B cell (primary cell): ENCODE data around the gene DDX25. TPM values are rescaled to one million over a fixed set of nuclear protein-coding genes. Genes with fewer than 3 reads are reported as not detected.

Experiments
- ATAC-seq: fragments of 200-7000 bp; cut with Tn5 transposase; one replicate; pipeline ENCODE4 v1.10.0; 2021; ENCODE audit warnings: low read depth, mild to moderate bottlenecking, moderate number of reproducible peaks, moderate library complexity
- CTCF ChIA-PET: fragments of 350-600 bp; sonication (Branson Sonifier 250); formaldehyde crosslinking; loops from one replicate; lab custom pipeline; 2021; ENCODE audit warnings: antibody characterized with exemption, inconsistent platforms; lab: Charles Lee
- POLR2A ChIA-PET: fragments of 350-600 bp; sonication (Branson Sonifier 250); formaldehyde crosslinking; loops from one replicate; lab custom pipeline; 2021; ENCODE audit warnings: antibody characterized with exemption; lab: Charles Lee
- DNase-seq: peaks from one replicate; pipeline ENCODE4 v3.0.0; 2013
- H2AFZ ChIP-seq: 2 replicates; pipeline ENCODE4 v1.6.1; 2012; ENCODE audit warnings: mild to moderate bottlenecking, low read depth, low read length; ENCODE audit not compliant: insufficient read depth, poor library complexity, severe bottlenecking
- H3K27ac ChIP-seq, 2 donors: 1 replicate in 1 of 2; 2 replicates in 1 of 2; pipeline ENCODE4 v1.5.1; 2012 to 2013; ENCODE audit warnings: low read length in 2 of 2, mild to moderate bottlenecking in 2 of 2, moderate library complexity in 1 of 2
- H3K27me3 ChIP-seq, 4 experiments: fragments of 200-600 bp in 1 of 4; sonication (generic) in 1 of 4; replicated peaks in 1 of 4; 1 replicate in 2 of 4; 2 replicates in 2 of 4; pipeline versions ENCODE4 v1.6.1 to v1.7.0; 2013 to 2016; ENCODE audit warnings: low read length in 3 of 4, mild to moderate bottlenecking in 2 of 4, mixed read lengths in 1 of 4, moderate library complexity in 1 of 4; ENCODE audit not compliant: insufficient read depth in 4 of 4, control insufficient read depth in 3 of 4; ENCODE audit errors: control extremely low read depth in 1 of 4
- H3K36me3 ChIP-seq, 2 experiments: replicated peaks in 1 of 2; 1 replicate in 1 of 2; 2 replicates in 1 of 2; pipeline versions ENCODE4 v1.6.1 to v1.7.1; 2013; ENCODE audit warnings: low read length in 1 of 2; ENCODE audit not compliant: insufficient read depth in 2 of 2, control insufficient read depth in 1 of 2; ENCODE audit errors: control extremely low read depth in 1 of 2, extremely low read depth in 1 of 2
- H3K4me1 ChIP-seq, 2 donors: fragments of 200-600 bp in 1 of 2; sonication (generic) in 1 of 2; 1 replicate in 1 of 2; 2 replicates in 1 of 2; pipeline versions ENCODE4 v1.5.1 to v1.6.1; 2013 to 2017; ENCODE audit warnings: low read length in 2 of 2; ENCODE audit not compliant: control insufficient read depth in 2 of 2, insufficient read depth in 2 of 2
- H3K4me2 ChIP-seq: replicated peaks from 2 replicates; pipeline ENCODE3; 2012; ENCODE audit warnings: mild to moderate bottlenecking, low read depth, low read length; ENCODE audit not compliant: poor library complexity, severe bottlenecking
- H3K4me3 ChIP-seq, 5 experiments: fragments of 200-600 bp in 1 of 5; sonication (generic) in 1 of 5; 1 replicate in 3 of 5; 2 replicates in 2 of 5; pipeline versions ENCODE4 v1.5.1 to v1.7.0; 2011 to 2016; ENCODE audit warnings: low read length in 4 of 5, mild to moderate bottlenecking in 4 of 5, low read depth in 2 of 5, control low read depth in 1 of 5, moderate library complexity in 1 of 5; ENCODE audit not compliant: insufficient read depth in 1 of 5; ENCODE audit errors: control extremely low read depth in 1 of 5, extremely low read depth in 1 of 5
- H3K79me2 ChIP-seq: fragments of 200-600 bp; sonication (generic); one replicate; pipeline ENCODE4 v1.6.0; 2016; ENCODE audit warnings: low read length; ENCODE audit not compliant: control insufficient read depth, insufficient read depth
- H3K9ac ChIP-seq: fragments of 200-600 bp; sonication (generic); 2 replicates; pipeline ENCODE4 v1.6.1; 2017; ENCODE audit warnings: mild to moderate bottlenecking, low read length, moderate library complexity
- H3K9me3 ChIP-seq, 3 donors: one replicate each; pipeline versions ENCODE4 v1.6.1 to v1.7.1; 2013; ENCODE audit warnings: low read length in 2 of 3; ENCODE audit not compliant: control insufficient read depth in 2 of 3, insufficient read depth in 1 of 3; ENCODE audit errors: control extremely low read depth in 1 of 3
- H4K20me1 ChIP-seq: 2 replicates; pipeline ENCODE4 v1.6.0; 2012; ENCODE audit warnings: mild to moderate bottlenecking, low read length; ENCODE audit not compliant: insufficient read depth, control insufficient read depth, poor library complexity, severe bottlenecking
- H3K27ac Mint-ChIP-seq: one replicate; pipeline ENCODE4 v1.8.0; 2021; ENCODE audit warnings: mixed read lengths
- H3K27me3 Mint-ChIP-seq: one replicate; pipeline ENCODE4 v1.8.0; 2021; ENCODE audit warnings: mixed read lengths
- H3K4me1 Mint-ChIP-seq: one replicate; pipeline ENCODE4 v1.8.0; 2021; ENCODE audit warnings: mixed read lengths
- H3K4me3 Mint-ChIP-seq: one replicate; pipeline ENCODE4 v1.8.0; 2021; ENCODE audit warnings: mixed read lengths
- H3K9me3 Mint-ChIP-seq: one replicate; pipeline ENCODE4 v1.8.0; 2022; ENCODE audit warnings: mixed read lengths; ENCODE audit not compliant: insufficient read depth
- EZH2 ChIP-seq: IDR thresholded peaks from 2 replicates; pipeline ENCODE4 v1.6.1; 2012; ENCODE audit warnings: borderline replicate concordance, low read depth, mild to moderate bottlenecking, moderate library complexity, low read length; ENCODE audit not compliant: insufficient read depth, poor library complexity, severe bottlenecking
- WGBS: methylation state at CpG from one replicate; pipeline ENCODE4 v1.1.5; 2013; ENCODE audit warnings: missing lambda C conversion rate; ENCODE audit not compliant: insufficient coverage; 5-methylcytosine and 5-hydroxymethylcytosine counted together
- intact Hi-C: fragments of 100-400 bp; cut with micrococcal nuclease; formaldehyde crosslinking; loops from one replicate; pipeline ENCODE4 v1.10.0; 2022
- polyA plus RNA-seq: library from polyadenylated mRNA; depleted of rRNA; stranded (reverse); fragments of >200 nt; gene quantifications from 2 replicates; pipeline ENCODE4 v1.2.3, GENCODE V29; 2012
- total RNA-seq, 2 donors: library from RNA; stranded (reverse); fragments of 120-200 nt in 1 of 2; gene quantifications; 1 replicate in 1 of 2; 2 replicates in 1 of 2; pipeline versions ENCODE4 v1.2.3 to v1.2.4, GENCODE V29; 2013 to 2022
- TF ChIP-seq, protein P1 (sequence below): fragments of 200-600 bp; IDR thresholded peaks from one replicate; pipeline ENCODE4 v1.8.0; 2022; ENCODE audit warnings: antibody characterized with exemption, mild to moderate bottlenecking

Gene DDX25
- total and polyA plus RNA-seq, 2 donors (not counting 1 experiment from before 2014, with no cell fraction given) = not detected

DNA sequence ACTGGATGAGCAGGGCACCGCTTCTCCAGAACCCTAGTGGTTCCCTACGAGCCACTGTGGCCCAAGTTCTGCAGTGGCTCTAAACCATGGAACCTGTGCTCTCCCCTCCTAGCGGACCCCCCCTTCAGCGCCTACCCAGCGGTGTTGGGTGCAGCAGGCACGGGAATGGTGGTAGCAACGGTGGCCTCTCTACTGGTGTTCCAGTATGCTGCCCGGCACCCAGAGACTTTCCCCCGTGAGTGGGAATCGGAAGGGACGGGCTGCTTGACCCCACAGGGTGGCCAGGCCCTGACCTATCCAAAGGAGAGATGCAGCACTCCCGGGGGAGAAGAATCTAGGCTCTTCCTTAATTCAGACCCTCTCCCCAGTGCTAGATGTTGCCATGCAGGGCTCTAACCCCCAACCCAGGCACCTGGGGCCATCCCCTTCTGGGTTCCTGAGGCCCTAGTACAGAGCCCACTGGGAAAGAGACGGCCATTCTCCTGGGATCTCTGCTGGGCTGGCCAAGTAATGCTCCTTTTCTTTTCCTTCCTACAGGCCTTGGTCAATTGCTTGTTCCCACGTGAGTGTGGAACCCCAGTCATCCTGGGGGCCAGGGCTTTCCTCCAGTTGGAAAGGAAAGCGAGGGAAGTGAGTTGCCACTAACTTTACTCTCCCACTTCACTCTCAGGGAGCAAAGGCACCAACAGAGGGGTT, 50.8 kb downstream of the DDX25 start:
- DNase-seq = no peak
- no peaks in the 10 kb centered on the region for H3K36me3 ChIP-seq
- TF ChIP-seq, protein P1, sequence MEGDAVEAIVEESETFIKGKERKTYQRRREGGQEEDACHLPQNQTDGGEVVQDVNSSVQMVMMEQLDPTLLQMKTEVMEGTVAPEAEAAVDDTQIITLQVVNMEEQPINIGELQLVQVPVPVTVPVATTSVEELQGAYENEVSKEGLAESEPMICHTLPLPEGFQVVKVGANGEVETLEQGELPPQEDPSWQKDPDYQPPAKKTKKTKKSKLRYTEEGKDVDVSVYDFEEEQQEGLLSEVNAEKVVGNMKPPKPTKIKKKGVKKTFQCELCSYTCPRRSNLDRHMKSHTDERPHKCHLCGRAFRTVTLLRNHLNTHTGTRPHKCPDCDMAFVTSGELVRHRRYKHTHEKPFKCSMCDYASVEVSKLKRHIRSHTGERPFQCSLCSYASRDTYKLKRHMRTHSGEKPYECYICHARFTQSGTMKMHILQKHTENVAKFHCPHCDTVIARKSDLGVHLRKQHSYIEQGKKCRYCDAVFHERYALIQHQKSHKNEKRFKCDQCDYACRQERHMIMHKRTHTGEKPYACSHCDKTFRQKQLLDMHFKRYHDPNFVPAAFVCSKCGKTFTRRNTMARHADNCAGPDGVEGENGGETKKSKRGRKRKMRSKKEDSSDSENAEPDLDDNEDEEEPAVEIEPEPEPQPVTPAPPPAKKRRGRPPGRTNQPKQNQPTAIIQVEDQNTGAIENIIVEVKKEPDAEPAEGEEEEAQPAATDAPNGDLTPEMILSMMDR = no peak
- no peak for TF ChIP-seq EZH2
- H3K27ac ChIP-seq = no peak overlapping the region
- CTCF ChIA-PET = no interaction called here
- H4K20me1 ChIP-seq = no peaks in the 10 kb centered on the region
- Mint-ChIP-seq H3K9me3 (no peaks in the 10 kb centered on the region), H3K27ac (no peak overlapping the region), H3K27me3 (peaks cover 6% of the 10 kb centered on the region), H3K4me3 (no peak overlapping the region), H3K4me1 (no peaks in the 10 kb centered on the region)
- H3K4me2 ChIP-seq = no peak overlapping the region
- no peaks in the 10 kb centered on the region for H3K4me1 ChIP-seq
- H3K27me3 ChIP-seq = no peaks in the 10 kb centered on the region
- no peak for ATAC-seq
- H3K9me3 ChIP-seq = no peaks in the 10 kb centered on the region
- H3K9ac ChIP-seq = no peak overlapping the region
- intact Hi-C loops = no loop called here
- POLR2A ChIA-PET = no interaction called here
- no peaks in the 10 kb centered on the region for H3K79me2 ChIP-seq
- H3K4me3 ChIP-seq = no peak overlapping the region
- H2AFZ ChIP-seq = no peak overlapping the region
- WGBS = 90% methylated on average over 14 of the region's 15 CpGs

DNA sequence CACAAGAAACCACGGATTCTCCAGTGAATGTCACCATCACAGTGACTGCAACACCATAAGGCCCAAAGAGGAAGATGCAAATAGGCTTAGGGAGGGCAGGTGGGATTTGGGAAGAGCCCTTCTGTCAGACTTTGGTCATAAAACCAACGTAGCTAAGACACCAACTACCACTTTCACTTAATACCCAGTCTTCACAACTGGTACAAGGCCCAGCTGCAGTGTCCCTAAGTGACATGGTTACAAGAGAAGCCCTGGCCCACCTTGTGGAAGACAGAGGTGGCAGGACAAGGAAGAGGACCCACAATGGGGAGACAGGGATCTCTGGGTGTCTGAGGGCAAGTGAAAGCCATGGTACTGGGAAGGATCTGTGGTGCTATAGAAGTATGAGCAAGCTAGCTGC, 51.5 kb downstream of the DDX25 start:
- Histone ChIP-seq H3K4me2 (no peak overlapping the region), H3K4me3 (no peak overlapping the region), H4K20me1 (no peaks in the 10 kb centered on the region), H3K27me3 (no peaks in the 10 kb centered on the region), H3K9ac (no peak overlapping the region), H2AFZ (no peak overlapping the region), H3K9me3 (no peaks in the 10 kb centered on the region), H3K27ac (no peak overlapping the region), H3K4me1 (no peaks in the 10 kb centered on the region), H3K79me2 (no peaks in the 10 kb centered on the region), H3K36me3 (no peaks in the 10 kb centered on the region)
- Mint-ChIP-seq H3K4me3 (no peak overlapping the region), H3K27ac (no peak overlapping the region), H3K4me1 (no peaks in the 10 kb centered on the region), H3K9me3 (no peaks in the 10 kb centered on the region), H3K27me3 (peaks cover 6% of the 10 kb centered on the region)
- intact Hi-C loops = no loop called here
- ATAC-seq = no peak
- POLR2A ChIA-PET = no interaction called here
- no CpG with 5 or more reads among the region's 2 CpGs for WGBS
- CTCF ChIA-PET = interaction anchor here (1.5 kb wide), 1 partner anchor 13 kb away, joined by 3 read pairs; no protein-coding TSS in a partner anchor
- no peak for DNase-seq
- TF ChIP-seq, protein P1 = no peak
- no peak for TF ChIP-seq EZH2
